GM18507 (cell line): ENCODE results near the gene INPPL1.
"Not testable (repeated sequence)": the region's sequence is repeated elsewhere in the genome, so short reads cannot be mapped to it uniquely, and the experiment has no call there.

Experiments
- DNase-seq: peaks from one replicate; pipeline ENCODE4 v3.0.0; 2011; ENCODE audit warnings: low read depth; ENCODE audit not compliant: insufficient read length; ENCODE audit errors: extremely low spot score
- FAIRE-seq: peaks from 2 replicates; lab custom pipeline; 2011; peaks lifted over from hg19 to GRCh38; lab: Jason Lieb, UNC

INPPL1 gene

GRCh38 chr11:72265951-72266350, 41.4 kb downstream of the INPPL1 start:
- FAIRE-seq (no peak), DNase-seq (no peak)

DNA sequence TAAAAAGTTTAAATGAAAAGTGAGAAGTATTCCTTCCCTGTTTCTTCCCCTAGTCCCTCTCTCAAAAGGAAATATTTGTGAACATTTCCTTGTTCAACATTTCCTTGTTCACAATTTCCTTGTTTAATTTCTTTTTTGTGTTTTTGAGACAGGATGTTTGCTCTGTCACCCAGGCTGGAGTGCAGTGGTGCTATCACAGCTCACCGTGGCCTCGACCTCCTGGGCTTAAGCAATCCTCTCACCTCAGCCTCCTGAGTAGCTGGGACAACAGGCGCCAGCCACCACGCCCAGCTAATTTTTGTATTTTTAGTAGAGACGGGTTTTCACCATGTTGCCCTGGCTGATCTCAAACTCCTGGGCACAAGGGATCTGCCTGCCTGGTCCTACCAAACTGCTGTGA, 42.4 kb downstream of the INPPL1 start:
- not testable (repeated sequence) for DNase-seq, FAIRE-seq

DNA sequence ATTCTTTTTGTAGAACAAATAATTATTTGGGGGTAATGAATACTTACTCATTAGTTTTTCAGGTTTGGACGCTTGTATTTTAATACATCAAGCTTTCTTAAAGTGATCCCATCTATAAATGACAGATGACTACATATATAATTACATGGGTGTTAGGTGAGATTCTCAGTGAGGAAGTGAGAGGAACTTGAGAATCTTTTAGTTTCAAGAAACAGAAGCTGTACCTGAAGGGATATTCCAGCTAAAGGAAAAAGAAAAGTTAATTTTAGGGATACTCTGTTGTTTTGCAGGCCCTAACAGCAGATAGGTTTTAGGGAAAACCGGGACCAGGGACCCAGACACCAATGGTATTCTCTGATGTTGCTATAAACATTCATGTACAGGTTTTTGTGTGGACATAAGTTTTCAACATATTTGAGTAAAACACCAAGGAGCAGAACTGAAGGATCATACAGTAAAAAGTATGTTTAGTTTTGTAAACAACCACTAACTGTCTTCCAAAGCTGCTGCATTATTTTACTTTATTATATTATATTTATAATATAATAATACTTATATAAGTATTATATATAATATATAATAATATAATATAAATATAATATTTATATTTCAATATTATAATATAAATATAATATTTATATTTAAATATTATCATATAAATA, 43.5 kb downstream of the INPPL1 start:
- no peak for FAIRE-seq
- no peak for DNase-seq

- DNase-seq (no peak), FAIRE-seq (no peak)
Observed at GRCh38 chr11:72271980-72272379, 47.4 kb downstream of the INPPL1 start.

DNA sequence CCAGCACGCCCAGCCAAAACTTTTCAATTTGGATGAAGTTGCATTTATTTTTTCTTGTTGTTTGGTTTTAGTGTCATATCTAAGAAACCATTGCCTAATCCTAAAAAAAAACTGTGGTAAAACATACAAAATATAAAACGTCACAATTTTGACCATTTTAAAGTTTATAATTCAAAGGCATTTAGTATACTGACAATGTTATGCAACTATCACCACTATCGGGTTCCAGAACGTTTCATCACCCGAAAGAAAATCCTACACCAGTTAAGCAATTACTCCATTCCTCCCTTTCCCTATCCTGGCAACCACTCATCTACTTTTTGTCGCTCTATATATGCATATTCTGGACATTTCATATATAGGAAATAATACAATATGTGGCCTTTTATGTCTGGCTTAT, 49.9 kb downstream of the INPPL1 start:
- FAIRE-seq, result no peak
- no peak for DNase-seq

DNA sequence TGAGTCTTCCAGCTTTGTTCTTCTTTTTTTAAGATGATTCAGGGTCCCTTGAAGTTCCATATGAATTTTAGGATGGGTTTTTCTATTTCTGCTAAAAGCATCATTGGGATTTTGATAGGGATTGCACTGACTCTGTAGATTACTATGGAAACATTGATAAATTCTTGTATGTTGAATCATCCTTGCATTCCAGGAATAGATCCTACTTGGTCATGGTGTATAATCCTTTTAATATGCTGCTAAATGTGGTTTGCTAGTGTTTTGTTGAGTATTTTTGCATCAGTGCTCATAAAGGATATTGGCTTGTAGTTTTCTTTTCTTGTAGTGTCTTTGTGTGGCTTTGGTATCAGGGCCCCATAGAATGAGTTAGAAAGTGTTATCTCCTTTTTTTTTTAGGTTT, 54.3 kb downstream of the INPPL1 start:
- DNase-seq (no peak), FAIRE-seq (no peak)

DNA sequence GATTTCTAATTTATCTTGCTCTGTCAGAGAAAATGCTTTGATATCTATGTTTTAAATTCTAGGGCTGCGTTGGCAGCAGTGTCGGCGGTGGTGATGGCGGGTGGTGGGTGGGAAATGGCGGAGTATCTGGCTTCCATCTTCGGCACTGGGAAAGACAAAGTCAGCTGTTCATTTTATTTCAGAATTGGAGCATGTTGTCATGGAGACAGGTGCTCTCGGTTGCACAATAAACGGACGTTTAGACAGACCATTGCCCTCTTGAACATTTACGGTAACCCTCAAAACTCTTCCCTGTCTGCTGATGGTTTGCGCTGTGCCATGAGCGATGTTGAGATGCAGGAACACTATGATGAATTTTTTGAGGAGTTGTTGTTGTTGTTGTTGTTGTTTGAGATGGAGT, 55.5 kb downstream of the INPPL1 start:
- DNase-seq (no peak), FAIRE-seq (no peak)

DNA sequence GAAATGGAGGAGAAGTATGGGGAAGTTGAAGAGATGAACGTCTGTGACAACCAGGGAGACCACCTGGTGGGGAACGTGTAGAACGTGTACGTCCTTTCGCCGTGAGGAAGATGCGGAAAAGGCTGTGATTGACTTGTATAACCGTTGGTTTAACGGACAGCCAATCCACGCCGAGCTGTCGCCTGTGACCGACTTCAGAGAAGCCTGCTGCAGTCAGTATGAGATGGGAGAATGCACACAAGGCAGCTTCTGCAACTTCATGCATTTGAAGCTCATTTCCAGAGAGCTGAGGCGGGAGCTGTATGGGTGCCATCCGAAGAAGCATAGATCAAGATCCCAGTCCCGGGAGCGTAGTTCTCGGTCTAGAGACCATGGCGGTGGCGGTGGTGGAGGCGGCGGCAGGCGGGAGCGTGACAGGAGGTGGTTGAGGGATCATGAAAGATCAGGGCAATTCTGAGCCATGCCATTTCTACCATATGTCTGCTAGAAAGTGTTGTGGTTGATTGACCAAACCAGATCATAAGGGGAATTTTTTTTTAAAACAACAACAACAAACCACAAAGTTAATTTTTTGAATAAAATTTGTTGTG, 56.3 kb downstream of the INPPL1 start:
- FAIRE-seq (no peak), DNase-seq (no peak)

DNA sequence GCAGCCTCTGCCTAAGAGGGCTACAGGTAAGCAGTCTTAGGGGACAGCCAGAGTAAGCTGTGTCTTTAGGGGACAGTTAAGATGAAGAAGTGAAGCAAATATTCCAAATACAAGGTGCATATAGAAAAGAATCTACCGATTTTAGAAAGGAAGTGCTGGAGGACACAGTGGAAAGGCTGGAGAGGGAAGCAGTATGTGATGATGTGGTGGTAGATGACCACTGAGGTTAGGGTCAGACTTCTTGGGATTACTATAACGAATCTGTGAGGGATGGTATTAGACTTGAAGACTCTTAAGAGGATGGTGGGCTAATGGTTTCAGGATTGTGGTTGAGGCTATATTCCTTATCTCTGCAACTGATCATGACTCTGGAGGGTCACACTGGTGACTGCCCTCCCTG, 59.4 kb downstream of the INPPL1 start:
- FAIRE-seq (no peak), DNase-seq (no peak)

DNA sequence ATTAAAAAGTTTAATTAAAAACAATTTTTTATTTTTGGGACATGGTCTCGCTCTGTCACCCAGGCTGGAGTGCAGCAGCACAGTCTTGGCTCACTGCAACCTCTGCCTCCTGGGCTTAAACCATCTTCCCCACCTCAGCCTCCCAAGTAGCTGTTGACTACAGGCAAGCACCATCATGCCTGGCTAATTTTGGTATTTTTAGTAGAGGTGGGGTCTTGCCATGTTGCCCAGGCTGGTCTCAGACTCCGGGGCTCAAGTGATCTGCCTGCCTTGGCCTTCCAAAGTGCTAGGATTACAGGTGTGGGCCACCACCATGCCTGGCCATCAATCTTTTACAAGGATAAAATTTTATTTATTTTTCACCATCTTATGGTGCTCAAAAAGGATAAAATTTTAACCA, 62.7 kb downstream of the INPPL1 start:
- no peak for DNase-seq
- no peak for FAIRE-seq
